ENCODE data around the gene ITPKB.
"Not testable (repeated sequence)": the region's sequence is repeated elsewhere in the genome, so short reads cannot be mapped to it uniquely, and the experiment has no call there.

The ITPKB gene

GRCh38 chr1:226649244-226649643 lies 89.8 kb downstream of the ITPKB start:
- DNase-seq = no peak

- DNase-seq = no peak
These were observed 90.7 kb downstream of the ITPKB start for GRCh38 chr1:226648421-226648820.

GRCh38 chr1:226647719-226648118 lies 91.4 kb downstream of the ITPKB start:
- no peak for DNase-seq

- DNase-seq = no peak
These were observed 92.1 kb downstream of the ITPKB start for GRCh38 chr1:226646870-226647449.

GRCh38 chr1:226646026-226646869 lies 92.8 kb downstream of the ITPKB start:
- DNase-seq = no peak

- no peak for DNase-seq
These were observed 93.7 kb downstream of the ITPKB start for GRCh38 chr1:226645279-226645976.

GRCh38 chr1:226644541-226645176 lies 94.4 kb downstream of the ITPKB start:
- DNase-seq = no peak

- no peak for DNase-seq
These were observed 95.2 kb downstream of the ITPKB start for GRCh38 chr1:226643611-226644540.

- DNase-seq = no peak
These were observed 95.9 kb downstream of the ITPKB start for GRCh38 chr1:226643177-226643576.

- no peak for DNase-seq
These were observed 96.7 kb downstream of the ITPKB start for GRCh38 chr1:226642421-226642820.

- no peak for DNase-seq
These were observed 97.3 kb downstream of the ITPKB start for GRCh38 chr1:226641671-226642231.

GRCh38 chr1:226640321-226641136 lies 98.6 kb downstream of the ITPKB start:
- DNase-seq = peak; percentile 69

- no peak for DNase-seq
These were observed 99.4 kb downstream of the ITPKB start for GRCh38 chr1:226639631-226640061.

GRCh38 chr1:226639206-226639605 lies 99.9 kb downstream of the ITPKB start:
- DNase-seq = not testable (repeated sequence)

GRCh38 chr1:226638608-226639007 lies 100.5 kb downstream of the ITPKB start:
- DNase-seq = no peak

GRCh38 chr1:226638001-226638601 lies 101.0 kb downstream of the ITPKB start:
- no peak for DNase-seq

GRCh38 chr1:226637147-226637935 lies 101.7 kb downstream of the ITPKB start:
- no peak for DNase-seq

GRCh38 chr1:226636847-226637096 lies 102.3 kb downstream of the ITPKB start:
- DNase-seq = no peak

GRCh38 chr1:226635456-226635941 lies 103.6 kb downstream of the ITPKB start:
- no peak for DNase-seq

All from NCI-H146 (cell line).